NK-92 treated with Interleukin-12 subunit alpha and Interleukin-12 subunit beta, amount 100 ng/mL, for 24 hours (cell line): ENCODE results near the gene AGBL1.

Source experiments
- DNase-seq: peaks from one replicate; lab custom pipeline; 2025; lab: John Stamatoyannopoulos, UW

AGBL1 gene

GRCh38 chr15:86236356-86237110 is 156.9 kb downstream of the AGBL1 start:
- DNase-seq = no peak

DNA sequence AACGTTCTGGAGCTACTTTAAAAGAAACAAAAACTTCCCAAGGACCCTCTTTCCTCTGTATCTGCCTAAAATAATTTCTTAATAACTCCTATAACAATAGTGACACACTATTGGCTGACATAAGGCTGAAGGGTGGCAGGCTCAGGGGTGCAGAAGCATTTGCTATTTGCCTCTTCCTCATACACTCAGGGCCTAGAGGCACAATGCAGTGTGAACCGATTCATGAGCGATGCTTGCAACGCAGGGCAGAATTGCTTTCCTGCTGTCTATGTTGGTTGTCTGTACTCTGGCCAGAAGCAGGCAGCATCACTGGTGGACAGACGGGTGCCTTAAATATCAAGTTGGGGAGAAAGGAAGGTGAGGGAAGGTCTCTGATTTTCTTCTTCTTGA is 157.4 kb downstream of the AGBL1 start:
- no peak for DNase-seq

DNA sequence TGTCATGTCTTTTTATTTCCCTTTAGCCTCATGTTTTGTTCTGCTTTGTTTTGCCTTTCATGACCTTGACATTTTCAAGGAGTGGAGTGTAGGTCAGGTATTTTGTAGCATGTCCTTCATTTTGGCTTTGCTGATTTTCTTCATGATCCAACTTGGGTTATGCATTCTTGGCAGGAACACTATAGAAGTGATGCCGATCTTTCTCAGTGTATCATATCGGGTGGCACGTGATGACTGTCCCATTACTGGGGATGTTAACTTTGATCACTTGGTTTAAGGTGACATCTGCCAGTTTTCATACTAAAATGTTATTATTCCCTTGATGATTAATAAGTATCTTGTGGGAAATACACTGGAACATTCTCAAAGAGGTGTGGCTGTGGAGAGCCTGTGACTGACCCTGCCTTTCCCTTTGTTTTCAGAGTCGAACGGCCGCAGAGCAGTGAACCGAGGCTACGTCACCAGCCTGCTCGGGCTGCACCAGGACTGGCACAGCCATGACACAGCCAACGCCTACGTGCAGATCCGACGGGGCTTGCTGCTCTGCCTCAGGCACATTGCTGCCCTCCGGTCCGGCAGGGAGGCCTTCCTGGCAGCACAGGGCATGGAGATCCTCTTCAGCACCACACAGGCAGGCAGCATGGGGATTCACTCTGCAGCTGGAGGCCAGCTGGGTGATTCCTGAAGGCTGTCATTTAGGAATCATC is 167.7 kb downstream of the AGBL1 start:
- DNase-seq = no peak

DNA sequence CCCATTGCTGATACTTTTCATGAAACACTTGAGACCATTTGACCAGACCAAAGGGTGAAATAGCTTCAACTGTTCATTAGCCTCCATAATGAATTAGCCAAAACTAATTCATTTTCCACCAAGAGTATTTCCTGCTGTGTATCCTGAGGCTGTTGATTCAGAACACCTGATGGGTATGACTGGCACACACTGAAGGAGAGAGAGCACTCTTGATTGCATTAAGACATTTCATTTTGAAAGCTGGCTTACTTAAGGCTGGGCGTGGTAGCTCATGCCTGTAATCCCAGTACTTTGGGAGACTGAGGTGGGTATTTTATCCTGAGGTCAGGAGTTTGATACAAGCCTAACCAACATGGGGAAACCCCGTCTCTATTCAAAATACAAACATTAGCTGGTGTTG is 175.6 kb downstream of the AGBL1 start:
- no peak for DNase-seq

DNA sequence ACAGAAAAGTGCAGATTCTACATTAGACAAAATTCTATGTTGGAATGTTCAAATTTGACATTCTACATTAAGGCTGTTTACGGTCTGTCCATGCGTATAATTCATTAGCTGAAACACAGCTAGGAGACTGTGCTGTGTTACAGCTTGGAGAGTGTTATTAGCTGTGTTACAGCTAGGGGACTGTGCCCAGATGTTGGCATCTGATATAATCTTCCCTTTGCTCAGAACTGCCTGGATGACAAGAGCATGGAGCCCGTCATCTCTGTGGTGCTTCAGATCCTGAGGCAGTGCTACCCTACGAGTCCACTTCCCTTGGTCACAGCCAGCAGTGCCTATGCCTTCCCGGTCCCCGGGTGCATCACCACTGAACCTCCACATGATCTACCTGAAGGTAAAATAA is 177.0 kb downstream of the AGBL1 start:
- DNase-seq = no peak

GRCh38 chr15:86259589-86259988 is 179.9 kb downstream of the AGBL1 start:
- DNase-seq = no peak

GRCh38 chr15:86263230-86263629 is 183.6 kb downstream of the AGBL1 start:
- DNase-seq = no peak

DNA sequence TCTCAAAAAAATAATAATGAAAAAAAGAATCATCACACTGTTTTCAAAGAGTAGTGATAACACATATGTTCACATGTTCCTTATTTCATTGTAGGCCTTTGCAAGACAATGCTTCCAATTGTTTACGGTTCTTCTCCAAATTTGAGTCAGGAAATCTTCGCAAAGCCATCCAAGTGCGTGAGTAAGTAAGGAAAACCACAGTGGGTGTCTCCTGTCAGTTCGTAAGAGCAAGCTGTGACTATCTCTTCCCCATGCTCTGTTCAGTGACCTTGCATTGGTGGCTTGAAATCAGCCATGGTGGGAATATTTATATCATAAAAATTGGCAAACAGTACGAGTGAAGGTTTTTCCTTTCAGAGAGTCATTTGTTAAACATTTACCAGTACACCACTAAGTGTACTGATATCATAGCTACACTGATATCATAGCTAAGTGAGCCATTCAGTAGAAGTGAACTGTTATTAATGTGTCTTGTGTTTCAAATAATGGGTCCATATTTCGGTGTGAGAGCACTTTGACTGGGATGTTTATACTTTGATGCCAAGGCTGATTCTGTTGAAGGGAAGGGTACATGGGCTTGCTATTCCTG is 187.3 kb downstream of the AGBL1 start:
- DNase-seq = no peak

- no peak for DNase-seq
Observed at GRCh38 chr15:86267892-86268291, 188.2 kb downstream of the AGBL1 start.

- DNase-seq = no peak
Observed at GRCh38 chr15:86268558-86268957, 188.9 kb downstream of the AGBL1 start.

GRCh38 chr15:86273309-86273708 is 193.6 kb downstream of the AGBL1 start:
- DNase-seq = no peak

GRCh38 chr15:86275361-86275760 is 195.7 kb downstream of the AGBL1 start:
- DNase-seq = no peak

DNA sequence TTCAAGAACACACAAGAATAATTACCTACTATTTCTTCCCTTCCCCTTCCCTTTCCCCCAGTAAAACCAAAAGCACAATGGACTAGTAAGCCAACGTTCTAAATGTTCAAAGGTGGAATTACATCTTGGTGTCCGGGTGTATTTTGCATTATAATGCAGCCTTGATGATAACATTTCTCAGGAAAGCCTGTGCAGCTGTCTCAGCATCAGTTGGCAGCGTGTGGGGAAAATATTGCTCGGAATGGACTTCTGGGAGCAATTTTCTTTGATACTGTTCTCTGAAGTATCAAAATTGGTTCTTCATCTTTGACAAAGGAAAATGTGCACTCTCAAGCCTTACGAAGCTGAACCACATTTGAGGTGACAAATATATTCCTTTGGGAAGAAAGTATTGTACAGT is 198.9 kb downstream of the AGBL1 start:
- no peak for DNase-seq

DNA sequence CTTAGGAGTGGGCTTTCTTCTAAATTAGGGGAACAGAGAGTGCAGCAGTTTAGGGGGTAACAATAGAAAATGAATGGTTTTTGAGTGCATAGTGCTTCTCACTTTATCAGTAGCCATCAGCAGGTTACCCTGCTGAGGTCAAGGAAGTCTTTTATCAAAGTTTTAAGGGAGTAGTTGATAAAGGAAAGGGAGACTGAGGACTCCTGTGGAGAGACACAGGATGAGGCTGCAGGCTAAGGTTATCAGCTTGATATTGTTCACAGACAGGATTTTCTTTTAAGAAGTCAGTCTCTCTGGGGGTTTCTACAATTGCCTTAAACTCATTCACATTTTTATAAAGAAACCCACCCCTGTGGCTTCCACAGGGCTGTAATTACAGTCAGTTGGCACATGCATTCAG is 205.0 kb downstream of the AGBL1 start:
- no peak for DNase-seq

DNA sequence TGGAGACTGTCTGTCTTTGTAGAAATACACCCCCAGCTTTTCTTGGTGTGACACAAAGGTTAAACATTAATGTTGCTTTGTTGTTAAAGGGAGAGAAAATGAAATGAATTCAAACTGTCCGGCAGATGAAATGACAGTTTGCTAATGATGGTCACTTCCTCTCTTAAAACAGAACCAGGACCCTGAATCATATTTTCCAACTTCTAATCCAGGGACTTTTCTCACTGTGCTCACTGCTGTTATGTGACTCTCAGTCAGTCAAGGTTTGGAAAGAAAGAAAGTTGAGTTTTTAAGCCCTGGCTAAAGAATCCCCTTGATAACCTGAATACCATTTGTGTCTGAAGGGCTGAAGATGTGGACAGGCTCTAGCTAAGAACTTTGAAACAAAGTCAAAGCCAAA is 215.8 kb downstream of the AGBL1 start:
- no peak for DNase-seq

- no peak for DNase-seq
Observed at GRCh38 chr15:86296769-86297168, 217.1 kb downstream of the AGBL1 start.

- DNase-seq = no peak
Observed at GRCh38 chr15:86300390-86301125, 220.9 kb downstream of the AGBL1 start.

GRCh38 chr15:86311568-86312280 is 232.1 kb downstream of the AGBL1 start:
- DNase-seq = no peak

- no peak for DNase-seq
Observed at GRCh38 chr15:86312486-86312885, 232.8 kb downstream of the AGBL1 start.

DNA sequence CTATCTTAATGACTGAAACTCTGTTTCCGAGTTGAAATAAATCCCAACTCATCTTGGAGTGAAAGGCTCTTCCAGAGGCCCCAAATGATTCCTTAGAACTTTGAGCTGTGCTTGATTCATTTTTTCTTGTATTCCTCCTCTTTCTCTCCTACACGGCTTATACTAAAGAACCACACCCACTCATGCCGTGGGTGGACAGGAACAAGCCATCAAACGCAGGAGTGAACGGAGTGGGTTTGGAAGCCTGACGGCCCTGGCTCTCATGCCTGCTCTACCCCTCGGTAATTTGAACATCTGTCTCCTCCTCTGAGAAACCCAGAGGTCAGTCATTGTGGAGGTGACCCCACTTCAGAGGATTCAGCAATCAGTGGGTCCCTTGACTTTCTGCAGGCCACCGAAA is 236.5 kb downstream of the AGBL1 start:
- DNase-seq = no peak

DNA sequence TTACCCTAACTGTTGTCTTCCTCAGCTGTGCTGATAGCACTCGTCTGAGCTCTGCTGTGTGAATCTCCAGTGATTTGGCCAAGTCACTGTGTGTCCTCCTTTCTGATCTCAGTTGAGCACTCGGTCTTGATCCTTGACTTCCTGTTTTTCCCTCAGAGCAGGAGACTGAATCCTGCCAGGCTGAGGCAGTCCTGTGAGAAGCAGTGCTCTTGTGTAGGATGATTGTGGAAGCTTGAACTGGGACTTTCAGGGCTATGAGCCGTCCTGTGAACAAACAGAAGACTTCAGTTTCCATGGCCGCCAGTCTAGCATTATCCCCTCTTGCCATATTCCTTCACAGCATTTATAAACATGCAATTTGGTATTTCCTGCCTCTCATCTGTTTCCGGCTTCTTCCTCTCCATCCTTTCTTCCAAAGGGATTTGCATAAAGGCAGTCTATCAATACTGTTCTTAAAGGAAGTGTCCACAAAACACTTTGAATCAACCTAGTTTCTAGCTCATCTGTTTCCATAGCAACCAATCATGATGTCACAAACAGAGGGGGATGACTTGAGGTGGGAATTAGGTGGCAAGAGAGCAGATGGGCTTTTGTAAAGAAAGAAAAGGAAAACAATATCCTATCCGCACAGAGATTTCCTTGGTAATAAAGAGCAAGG is 237.2 kb downstream of the AGBL1 start:
- DNase-seq = no peak

DNA sequence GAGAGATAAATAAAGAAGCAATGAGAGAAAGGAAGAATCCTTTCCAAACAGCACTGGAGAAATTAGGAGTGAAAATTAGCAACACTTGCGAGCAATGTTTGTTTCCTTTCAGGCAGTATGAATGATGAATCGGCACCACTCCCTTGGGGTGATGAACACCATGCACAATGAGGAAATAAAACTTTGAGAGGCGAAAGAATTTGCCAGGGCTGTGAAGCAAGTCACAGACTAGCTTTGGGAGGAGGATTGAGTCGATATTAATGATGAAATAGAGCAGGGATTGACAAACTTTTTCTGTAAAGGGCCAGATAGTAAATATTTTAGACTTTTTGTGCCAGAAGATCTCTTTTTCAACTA is 237.7 kb downstream of the AGBL1 start:
- DNase-seq = no peak
